HK-2 (cell line): ENCODE results near the gene PLPPR2.
"Not testable (repeated sequence)": the region's sequence is repeated elsewhere in the genome, so short reads cannot be mapped to it uniquely, and the experiment has no call there.

ENCODE experiments used
- DNase-seq: peaks from one replicate; pipeline ENCODE4 v3.0.0-alpha.2; 2018; ENCODE audit not compliant: unreplicated experiment

The PLPPR2 gene, protein sequence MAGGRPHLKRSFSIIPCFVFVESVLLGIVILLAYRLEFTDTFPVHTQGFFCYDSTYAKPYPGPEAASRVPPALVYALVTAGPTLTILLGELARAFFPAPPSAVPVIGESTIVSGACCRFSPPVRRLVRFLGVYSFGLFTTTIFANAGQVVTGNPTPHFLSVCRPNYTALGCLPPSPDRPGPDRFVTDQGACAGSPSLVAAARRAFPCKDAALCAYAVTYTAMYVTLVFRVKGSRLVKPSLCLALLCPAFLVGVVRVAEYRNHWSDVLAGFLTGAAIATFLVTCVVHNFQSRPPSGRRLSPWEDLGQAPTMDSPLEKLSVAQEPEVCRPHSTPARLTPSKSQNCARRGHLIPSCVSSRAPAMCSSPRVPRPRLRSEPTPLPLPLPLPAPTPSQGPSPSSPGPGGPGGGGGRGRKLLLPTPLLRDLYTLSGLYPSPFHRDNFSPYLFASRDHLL

DNA sequence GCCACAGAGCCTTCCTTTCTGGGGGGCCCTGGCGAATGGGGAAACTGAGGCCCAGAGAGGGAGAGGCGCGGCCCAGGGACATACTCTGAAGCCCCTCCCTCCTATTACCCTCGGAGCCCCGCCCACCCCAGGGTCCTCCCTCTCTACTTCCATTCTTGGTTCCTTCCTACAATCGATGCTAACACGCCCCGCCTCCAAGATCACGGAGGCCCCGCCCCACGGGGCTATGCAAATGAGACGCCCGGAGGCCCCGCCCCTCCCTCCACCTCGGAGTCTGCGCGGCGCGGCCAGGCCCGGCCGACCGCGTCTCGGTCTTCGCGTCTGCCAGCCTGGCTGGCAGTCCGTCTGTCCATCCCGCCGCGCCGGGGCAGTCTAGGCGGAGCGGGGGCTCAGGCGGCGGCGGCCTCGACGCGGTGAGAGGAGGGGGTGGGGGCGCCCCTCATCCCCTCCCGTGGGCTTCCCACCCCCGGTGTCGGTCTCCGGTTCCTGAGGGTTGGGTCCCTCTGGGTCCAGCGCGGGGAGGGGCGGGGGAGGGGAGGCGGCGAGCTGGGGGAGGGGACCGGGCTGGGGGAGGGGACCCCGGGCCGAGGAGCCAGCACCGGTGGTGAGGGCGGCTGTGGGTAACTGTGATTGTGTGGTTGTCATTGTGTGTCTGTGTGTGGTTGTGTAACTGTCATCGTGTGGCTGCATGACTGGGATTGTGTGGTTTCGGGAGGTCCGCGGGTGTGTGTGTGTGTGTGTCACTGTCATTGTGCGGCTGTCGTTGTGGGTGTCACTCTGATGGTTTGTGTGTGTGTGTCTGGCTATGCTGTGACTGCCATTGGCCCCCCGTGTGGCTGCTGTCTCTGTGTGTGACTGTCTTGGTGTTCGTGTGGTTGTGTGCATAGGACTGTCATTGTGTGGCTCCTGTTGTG lies at the start of gene PLPPR2:
PLPPR2 (plus strand) TSS at position 273 of the 914 bp plus-strand sequence. CDS start 2,242 bp downstream, outside the sequence.
- DNase-seq, result peak; percentile 85

DNA sequence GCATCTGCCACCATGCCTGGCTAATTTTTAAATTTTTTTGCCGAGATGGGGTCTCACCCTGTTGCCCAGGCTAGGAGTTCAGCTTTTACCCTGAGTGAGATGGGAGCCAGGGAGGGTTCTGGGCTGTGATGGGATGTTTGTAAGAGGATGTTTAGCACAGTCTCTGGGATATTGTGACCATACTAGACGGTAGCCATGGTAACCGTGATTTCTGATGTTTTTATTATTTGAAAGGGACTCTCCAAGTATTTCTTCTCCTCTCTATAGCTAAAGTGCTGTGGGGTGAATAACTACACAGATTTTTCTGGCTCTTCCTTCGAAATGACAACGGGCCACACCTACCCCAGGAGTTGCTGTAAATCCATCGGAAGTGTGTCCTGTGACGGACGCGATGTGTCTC lies 48.9 kb upstream of the PLPPR2 start:
- DNase-seq, result no peak

DNA sequence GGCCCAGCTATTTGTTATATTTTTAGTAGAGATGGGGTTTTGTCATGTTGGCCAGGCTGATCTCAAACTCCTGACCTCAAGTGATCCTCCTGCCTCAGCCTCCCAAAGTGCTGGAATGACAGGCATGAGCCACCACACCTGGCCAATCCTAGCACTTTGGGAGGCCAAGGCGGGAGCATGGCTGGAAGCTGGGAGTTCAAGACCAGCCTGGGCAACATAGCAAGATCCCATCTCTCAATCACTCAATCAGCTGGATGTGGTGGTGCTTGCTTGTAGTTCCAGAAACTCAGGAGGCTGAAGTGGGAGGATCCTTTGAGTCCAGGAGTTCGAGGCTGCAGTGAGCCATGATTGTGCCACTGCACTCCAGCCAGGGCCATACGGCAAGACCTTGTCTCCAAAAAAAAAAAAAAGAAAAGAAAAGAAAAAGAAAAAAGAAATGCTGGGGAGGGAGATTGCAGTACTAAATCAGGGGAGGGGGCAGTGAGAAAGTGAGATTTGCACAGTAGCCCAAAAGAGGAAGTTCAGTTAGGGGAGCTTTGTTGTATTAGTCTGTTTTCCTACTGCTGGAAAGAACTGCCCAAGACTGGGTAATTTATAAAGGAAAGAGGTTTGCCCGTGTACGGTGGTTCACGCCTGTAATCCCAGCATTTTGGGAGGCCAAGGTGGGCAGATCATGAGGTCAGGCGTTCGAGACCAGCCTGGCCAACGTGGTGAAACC lies 34.8 kb upstream of the PLPPR2 start:
- DNase-seq, result not testable (repeated sequence)

DNA sequence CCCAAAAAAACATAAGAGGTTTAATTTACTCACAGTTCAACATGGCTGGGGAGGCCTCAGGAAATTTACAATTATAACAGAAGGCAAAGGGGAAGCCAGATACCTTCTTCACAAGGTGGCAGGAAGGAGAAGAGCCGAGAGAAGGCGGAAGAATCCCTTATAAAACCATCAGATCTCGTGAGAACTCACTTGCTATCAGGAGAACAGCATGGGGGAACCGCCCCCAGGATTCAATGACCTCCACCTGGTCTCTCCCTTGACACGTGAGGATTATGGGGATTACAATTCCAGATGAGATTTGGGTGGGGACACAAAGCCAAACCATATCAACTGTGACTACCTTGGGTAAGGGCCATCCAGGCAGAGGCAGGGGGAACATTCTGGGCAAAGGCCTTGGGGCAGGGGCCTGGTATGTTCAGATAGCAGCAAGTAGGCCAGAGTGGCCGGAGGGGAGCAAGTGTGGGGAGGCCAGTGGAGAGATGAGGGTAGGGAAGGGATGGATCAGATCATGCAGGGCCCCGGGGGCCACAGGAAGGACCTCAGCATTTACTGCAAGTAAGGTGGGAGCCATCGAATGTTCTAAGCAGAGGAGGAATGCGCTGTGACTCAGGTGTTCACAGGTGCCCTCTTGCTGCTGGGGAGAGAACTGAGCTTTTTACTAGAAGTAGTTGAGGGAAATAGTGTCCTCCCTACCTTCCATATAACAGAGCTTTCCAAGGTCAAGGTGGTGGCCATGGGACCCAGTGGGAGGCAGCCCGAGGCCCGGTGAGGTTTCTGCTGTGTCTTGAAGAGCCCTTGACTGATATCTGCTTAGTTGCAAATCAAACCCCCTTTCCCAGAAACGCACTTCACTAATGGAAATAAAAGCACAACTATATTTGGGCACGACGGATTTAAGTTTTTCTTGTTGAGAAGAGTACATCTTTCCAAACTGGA lies 33.8 kb upstream of the PLPPR2 start:
- DNase-seq, result no peak

DNA sequence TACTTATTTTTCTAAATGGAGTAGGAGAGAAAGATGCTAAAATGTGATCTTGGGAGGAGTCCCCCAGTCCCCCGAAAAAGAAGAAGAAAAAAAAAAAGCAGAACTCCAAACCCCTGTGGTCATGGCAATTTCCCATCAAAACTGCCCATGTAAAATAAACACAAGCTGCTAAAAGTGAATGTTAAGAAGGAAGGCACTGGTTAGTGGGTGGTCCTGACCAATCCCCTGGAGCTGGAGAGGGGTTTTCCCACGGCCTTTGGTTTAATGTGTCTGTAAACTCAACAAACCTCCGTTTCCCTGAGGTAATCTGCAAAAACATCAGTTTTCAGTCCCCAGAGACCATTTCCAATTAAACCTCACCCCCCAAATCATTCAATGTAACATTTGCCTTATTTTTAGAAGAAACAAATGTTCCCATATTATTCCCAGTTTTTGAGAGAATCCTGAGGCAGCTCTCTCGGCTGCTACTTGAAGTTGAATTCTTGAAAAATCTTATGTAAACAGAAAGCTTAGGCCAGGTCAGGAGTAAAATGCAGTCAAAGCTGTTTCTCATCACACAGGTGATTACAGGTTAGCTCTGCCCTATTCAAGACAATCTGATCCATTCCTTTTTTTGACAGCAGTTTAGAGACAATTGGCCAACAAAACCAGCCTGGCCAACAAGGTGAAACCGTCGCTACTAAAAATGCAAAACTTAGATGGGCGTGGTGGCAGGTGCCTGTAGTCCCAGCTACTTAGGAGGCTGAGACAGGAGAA lies 32.8 kb upstream of the PLPPR2 start:
- DNase-seq, result no peak

DNA sequence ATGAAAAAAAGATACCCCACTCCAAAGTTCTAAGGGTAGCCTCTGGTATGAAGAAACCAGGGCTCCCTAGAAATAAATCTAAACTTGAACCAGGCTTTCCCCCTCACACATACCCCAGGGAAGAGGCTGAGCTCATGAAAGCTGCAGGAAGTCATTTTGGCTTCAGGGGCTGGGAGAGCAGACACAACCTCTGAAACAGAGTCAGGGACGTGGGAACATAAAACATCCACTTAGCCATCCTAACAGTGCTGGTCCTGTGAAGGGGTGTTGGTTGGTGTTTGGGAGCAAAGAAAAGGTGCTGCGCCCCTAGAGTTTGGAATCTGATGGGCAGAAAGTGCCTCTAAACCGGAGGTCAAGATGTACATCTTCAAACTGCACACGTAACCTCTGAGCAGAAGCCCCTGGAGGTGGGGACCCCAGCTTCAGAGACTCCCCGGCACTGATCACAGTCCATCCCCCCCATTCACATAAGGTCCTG lies 31.6 kb upstream of the PLPPR2 start:
- DNase-seq, result no peak

DNA sequence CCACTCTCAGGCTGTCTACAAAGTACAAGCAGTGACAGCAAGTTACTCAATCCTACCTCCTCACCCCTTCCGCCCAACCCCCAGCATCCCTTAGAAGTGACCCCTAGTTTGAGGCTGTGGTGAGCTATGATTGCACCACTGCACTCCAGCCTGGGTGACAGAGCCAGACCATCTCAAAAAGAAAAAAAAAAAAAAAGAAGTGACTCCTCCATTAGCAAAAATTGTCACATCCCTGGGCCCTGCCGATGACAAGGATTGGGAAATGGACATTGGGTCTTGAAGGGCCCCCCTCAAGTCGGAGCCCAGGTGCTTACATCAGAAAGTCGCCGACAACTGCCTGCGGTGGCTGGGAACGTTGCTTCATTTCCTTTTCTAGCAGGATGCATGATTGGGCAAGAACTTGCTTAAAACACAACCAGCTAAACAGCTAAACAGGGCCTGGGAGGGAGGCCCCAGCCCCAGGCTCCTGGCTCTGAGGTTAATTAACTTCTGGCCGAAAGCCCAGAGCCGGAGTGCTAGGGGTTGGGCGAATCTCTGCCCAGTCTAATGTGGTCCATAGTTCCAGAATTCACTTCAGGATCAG lies 31.1 kb upstream of the PLPPR2 start:
- peak; percentile 68 for DNase-seq

DNA sequence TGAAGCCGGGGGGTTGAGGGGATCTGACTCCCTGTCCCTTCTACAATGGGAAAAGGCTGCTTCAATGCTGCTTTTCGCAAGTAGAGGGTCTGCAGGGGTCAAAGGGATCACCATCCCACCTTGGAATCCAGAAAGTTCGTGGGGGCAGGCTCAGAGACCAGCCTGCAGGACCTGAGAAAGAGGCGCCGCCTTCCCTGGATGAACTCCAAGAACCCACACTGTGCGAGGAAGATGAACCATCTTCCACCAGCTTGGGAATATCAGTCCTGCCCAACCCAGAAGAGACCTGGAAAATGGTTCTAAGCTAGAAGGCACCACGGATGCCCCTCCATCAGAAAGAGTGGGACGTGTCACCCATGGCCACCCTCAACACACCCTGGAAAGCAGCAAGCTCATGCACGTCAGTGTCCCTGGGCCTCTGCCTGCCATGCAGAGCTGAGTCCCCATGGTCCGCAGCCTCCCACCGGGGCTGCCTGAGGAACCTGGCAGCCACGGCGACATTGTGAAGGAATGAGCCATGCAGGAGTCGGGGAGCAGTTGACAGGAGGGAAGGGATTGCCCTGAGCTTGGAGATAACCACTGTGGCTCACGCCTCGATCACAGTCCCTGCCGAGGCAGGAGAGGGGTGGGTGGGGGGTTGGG lies 30.4 kb upstream of the PLPPR2 start:
- DNase-seq, result no peak

DNA sequence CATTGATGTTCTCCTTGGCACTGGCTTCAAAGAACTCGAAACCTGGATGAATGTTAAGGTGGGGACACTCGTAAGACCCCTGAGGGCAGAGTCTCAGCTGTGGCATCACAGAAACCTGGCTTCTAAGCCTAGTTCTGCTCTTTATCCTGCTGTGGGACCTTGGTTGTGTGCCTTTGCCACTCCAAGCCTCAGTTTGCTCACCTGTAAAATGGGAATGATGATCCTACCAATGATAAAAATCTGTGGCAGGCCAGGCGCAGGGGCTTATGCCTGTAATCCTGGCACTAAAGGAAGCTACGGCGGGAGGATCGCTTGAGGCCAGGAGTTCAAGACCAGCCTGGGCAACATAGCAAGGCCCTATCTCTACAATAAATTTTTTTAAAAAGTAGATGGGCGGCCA lies 29.7 kb upstream of the PLPPR2 start:
- DNase-seq, result no peak

DNA sequence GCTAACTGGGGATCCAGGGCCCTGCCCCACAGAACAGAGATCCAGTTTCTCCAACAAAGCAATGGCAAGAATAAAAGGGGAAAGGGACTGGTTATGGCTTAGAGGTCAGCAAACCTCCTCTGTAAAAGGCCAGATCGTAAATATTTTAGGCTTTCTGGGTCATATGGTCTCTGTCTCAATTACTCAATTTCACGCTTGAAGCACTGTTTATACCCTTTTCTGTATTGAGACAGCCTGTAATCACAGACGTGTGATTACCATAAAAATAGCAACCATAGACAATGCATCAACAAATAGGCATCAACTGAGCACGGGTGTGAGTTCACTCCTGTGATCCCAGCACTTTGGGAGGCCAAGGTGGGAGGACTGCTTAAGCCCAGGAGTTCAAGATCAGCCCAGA lies 25.1 kb upstream of the PLPPR2 start:
- DNase-seq, result no peak

DNA sequence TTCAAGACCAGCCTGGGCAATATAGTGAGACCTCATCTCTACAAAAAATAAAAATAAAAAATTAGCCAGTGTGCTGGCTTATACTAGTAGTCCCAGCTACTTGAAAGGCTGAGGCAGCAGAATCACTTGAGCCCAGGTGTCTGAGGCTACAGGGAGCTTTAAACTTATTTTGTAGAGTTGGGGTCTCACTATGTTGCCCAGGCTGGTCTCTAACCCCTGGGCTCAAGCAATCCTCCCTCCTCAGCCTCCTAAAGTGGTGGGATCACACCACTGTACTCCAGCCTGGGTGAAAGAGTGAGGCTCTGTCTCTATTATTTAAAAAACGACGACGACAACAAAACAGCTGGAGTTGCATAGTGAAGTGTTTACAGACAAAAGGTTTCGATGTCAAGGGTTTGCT lies 23.7 kb upstream of the PLPPR2 start:
- no peak for DNase-seq

DNA sequence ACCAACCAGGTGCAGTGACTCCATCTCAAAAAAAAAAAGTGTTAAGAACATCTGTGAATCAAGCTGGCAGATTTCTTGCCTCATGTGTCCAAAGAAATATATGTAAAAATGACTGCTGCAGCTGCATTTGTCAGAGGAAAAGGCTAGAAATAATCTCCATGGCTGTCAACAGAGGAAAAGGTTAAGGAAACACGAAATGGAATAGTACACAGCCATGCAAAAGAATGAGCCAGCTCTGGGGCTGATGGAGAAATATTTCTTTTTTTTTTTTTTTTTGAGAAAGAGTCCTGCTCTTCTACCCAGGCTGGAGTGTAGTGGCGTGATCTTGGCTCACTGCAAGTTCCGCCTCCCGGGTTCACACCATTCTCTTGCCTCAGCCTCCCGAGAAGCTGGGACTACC lies 22.4 kb upstream of the PLPPR2 start:
- DNase-seq, result no peak

DNA sequence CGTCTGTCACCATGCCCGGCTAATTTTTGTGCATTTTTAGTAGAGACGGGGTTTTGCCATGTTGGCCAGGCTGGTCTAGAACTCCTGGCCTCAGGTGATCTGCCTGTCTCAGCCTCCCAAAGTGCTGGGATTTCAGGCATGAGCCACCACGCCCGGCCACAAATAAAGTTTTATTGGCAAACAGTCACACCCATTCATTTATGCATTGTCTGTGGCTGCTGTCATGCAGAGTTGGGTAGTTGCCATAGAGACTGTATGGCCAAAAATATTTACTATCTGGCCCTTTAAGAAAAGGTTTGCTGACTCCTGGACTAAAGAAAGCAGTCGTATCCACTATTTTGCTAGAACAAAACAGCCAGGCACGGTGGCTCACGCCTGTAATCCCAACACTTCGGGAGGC lies 21.4 kb upstream of the PLPPR2 start:
- DNase-seq, result not testable (repeated sequence)

DNA sequence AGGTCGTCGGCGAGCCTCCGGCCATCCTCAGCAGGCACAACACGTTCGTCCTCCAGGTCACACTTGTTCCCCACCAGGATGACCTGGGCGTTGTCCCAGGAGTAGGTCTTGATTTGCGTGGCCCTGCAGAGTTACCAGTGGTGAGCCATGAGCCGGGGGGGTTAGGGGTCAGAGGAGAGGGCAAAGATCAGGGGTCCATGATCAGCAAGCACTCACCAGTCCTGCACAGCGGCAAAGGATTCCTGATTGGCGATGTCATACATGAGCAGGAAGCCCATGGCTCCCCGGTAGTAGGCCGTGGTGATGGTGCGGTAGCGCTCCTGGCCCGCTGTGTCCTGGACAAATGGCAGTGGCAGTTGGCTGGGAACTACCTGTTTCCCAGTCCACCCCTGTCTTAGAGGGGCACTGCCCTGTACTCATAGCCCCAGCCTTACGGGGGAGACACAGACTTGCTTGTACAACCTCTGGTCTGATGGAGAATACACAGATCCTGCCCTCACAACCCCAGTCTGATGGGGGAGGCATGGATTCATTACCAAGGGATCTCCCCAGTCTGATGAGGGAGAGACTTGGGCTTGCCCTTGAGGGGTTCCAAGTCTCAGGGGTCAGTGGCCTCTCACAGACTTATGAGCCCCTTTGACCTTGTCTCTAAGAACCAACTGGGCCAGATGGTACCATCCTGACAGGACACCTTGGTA lies 19.6 kb upstream of the PLPPR2 start:
- no peak for DNase-seq

DNA sequence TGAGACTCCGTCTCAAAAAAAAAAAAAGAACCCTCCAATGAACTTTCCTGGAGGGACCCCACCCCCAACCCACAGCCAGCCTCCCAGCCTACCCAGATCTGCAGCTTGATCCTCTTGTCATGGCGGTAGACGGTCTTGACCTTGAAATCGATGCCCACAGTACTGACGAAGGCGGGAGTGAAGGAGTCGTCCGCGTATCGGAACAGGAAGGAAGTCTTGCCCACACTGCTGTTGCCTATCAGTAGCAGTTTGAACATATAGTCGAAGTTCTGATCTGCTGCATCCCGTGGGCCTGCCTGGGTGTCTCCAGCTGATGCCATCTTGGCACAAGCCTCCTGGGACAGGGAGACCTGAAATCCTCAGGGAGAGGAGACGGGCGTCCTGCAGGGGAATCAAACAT lies 18.2 kb upstream of the PLPPR2 start:
- no peak for DNase-seq

DNA sequence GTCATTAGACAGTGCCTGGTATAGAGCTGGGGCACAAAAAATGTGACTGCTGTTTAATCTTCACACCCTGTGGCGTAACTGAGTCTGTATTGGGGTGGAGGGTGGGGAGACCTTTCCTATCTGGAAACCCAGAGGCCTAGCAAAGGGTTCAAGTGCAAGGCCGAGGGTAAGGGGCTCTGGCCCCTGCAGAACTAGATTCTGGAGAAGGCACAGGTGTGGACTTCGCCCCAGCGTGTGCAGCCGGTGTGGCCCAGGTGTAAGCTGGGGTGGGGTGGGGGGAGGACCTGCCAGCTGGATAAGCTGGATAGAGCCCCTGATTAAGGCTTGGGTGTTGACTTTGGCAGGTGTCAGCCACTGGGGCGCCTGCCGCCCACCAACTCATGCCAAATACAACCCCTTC lies 17.1 kb upstream of the PLPPR2 start:
- DNase-seq, result no peak

DNA sequence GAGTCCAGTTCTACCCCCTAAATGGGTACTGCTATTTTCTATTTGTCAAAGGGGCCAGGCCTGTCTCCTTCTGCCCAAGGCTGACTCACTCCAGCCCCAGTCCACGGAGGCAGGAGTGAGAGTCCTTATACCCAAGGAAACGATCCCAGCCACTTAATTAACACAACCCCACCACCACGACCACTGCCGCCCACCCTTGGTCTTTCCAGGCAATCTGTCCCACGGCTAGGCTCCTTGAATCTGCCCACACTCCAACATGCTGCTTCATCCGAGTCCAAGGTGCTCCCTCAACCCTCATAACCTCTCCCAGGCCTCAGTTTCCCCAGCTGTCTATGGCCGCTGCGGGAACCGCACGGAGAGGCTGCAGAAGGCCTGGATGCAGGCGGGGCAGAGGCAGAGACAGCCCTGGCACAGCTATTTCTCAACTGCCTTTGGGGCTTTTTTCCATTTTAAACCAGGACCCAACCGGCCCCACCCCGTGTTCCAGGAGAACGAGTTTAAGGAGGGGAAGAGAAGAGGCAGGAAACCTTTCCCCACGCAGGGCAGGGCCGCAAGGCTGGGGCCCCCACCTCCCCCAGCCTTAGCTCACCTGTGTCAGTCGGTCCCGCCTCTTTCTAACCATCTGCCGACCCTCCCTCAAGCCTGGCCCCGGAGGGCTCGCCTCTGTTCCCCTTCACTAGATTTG lies 16.5 kb upstream of the PLPPR2 start:
- no peak for DNase-seq
